Adipocyte (in vitro differentiated cells): ENCODE data around the gene SCG3.

Source experiments
- DNase-seq: peaks from one replicate; pipeline ENCODE4 v3.0.0-alpha.2; 2015; ENCODE audit warnings: low read depth
- H3K27me3 ChIP-seq: replicated peaks from 2 replicates; pipeline ENCODE4 v1.7.0; 2013; ENCODE audit warnings: mild to moderate bottlenecking, low read length, moderate library complexity; ENCODE audit not compliant: control insufficient read depth, insufficient read depth
- H3K36me3 ChIP-seq: 2 replicates; pipeline ENCODE4 v1.7.0; 2013; ENCODE audit warnings: low read length, mild to moderate bottlenecking, moderate library complexity; ENCODE audit not compliant: control insufficient read depth, insufficient read depth, severe bottlenecking
- H3K4me1 ChIP-seq: 2 replicates; pipeline ENCODE4 v1.7.0; 2013; ENCODE audit warnings: mild to moderate bottlenecking, low read length, moderate library complexity; ENCODE audit not compliant: control insufficient read depth, insufficient read depth
- H3K4me3 ChIP-seq: 2 replicates; pipeline ENCODE4 v1.7.0; 2013; ENCODE audit warnings: mild to moderate bottlenecking, low read length, moderate library complexity
- H3K9ac ChIP-seq: 2 replicates; pipeline ENCODE4 v1.7.0; 2013; ENCODE audit warnings: mild to moderate bottlenecking, low read length, moderate library complexity
- H3K9me3 ChIP-seq: 2 replicates; pipeline ENCODE4 v1.7.0; 2013; ENCODE audit warnings: mild to moderate bottlenecking, low read length, moderate library complexity; ENCODE audit not compliant: control insufficient read depth

SCG3 gene

DNA sequence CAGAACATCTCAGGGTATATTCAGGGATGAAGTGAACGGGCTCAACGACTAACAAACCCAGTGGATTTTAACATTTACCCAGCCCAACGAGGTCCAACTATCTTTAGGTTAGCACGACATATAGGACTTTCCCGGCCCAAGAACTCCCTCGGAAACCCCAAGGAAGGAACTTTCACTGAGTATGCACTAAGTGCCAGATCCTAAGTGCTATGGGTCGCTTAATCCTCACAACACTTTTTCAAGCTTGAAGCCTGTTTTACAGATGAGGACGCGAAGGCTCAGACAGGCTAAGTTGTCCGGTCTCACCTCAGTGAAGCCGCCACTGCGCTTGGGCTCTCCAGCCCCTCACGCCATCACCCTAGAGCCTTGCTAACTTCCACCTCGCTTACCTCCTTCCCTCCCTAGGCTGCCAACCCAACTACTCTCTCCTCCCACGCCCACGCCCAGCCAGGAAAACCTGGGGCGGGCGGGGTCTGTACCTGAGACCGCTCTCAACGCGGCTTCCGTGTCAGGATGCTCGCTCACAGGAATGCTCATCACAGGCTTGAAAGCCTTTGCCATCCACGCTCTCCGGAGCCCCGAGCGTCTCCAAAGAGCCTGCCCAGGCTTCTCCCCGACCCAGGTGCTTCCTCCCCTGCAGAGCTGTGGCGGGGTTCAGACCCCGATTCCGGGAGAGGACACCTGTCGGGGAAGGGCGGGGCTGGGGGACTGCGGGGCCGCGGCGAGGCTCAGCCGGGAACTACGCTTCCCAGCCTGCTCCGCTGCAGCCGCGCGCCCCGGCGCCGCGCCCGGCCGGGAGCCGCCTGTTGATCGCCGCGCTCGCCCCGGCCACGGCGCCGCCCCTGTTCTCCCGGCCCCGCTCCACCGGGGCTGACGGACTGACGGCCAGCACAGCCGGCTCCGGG, 69.7 kb downstream of the SCG3 start, which contains the start of gene TMOD2:
TMOD2 (plus strand) TSS at position 806 of the 905 bp plus-strand sequence. CDS start 14,845 bp downstream, outside the sequence.
- peak within 1 kb of the TSS; percentile 74 for H3K9ac ChIP-seq
- no peaks in the 10 kb centered on the region for H3K9me3 ChIP-seq
- H3K4me1 ChIP-seq, result peaks cover 7% of the 10 kb centered on the region
- no peaks in the 10 kb centered on the region for H3K36me3 ChIP-seq
- peak; percentile 75 for DNase-seq
- peak within 1 kb of the TSS; percentile 86 for H3K4me3 ChIP-seq
- peaks cover 26% of the 10 kb centered on the region for H3K27me3 ChIP-seq

DNA sequence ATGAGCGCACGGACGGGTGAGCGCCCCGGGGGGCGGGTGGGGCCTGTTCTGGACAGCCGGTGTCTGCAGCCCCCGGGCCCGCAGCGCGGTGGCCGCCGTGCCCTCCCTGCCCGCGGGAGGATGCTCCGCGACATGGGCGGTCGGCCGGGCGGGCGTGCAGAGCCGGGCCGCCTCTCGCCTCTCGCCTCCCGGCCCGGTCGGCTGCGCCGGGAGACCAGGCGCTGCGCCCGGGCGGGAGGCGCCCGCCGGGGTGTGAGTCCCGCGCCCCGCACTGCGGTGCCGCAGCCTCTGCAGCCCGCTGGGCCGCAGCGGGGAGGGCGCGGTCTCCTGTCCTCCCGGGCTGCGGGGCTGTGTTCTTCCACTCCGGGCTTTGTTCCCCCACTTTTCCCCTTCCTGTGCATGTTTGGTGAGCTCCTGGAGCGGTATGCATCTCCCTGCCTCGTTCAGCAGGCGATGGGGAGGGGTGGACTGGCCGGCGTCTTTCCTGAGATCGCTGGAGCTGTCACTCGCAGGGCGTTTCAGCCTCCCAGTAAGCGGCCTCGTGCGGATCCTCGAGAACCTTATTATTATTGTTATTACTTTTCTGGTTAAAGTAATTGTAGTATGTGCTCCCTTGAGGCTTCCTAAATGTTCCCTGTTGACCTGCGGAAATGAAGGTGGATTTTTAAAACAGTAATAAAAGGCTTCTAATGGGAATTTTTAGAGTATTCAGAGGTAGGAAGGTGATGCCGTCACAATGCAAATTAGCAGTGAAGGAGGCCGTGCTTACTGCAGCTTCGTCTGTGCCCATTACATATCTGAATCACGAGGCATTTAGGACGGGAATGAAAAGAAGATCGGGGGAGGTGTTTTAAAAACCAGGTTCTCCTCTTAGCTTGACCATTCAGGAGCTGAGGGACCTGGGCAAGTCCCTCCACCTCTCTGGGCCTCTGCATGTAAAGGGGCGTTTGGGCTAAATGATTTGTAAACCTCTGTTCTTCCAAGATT, 70.7 kb downstream of the SCG3 start:
- Histone ChIP-seq H3K9me3 (no peaks in the 10 kb centered on the region), H3K36me3 (no peaks in the 10 kb centered on the region), H3K4me3 (peak overlapping the region; percentile 86), H3K27me3 (peaks cover 26% of the 10 kb centered on the region), H3K9ac (peak overlapping the region; percentile 74), H3K4me1 (peaks cover 7% of the 10 kb centered on the region)
- peak; percentile 58 for DNase-seq

DNA sequence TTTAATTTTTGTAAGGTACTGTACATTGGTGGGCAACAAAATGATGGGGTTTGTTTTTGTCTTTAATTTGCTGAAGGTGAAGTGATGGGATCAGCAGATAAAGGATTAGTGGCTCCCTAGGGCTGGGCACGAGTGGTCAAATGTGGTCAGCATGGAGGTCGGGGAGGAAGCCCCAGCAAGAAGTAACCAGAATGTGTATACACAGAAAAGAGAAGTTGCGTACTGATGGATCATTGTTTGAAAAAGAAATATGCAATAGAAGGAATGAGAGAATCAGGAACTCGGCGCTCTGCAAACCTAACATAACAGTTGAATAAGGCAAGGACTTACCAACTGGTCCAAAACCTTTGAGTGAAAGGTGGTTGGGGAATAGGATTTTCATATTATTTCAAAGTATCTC, 71.6 kb downstream of the SCG3 start:
- Histone ChIP-seq H3K4me3 (no peak overlapping the region), H3K27me3 (peaks cover 26% of the 10 kb centered on the region), H3K4me1 (peaks cover 7% of the 10 kb centered on the region), H3K9me3 (no peaks in the 10 kb centered on the region), H3K36me3 (no peaks in the 10 kb centered on the region), H3K9ac (no peak overlapping the region)
- DNase-seq, result no peak

DNA sequence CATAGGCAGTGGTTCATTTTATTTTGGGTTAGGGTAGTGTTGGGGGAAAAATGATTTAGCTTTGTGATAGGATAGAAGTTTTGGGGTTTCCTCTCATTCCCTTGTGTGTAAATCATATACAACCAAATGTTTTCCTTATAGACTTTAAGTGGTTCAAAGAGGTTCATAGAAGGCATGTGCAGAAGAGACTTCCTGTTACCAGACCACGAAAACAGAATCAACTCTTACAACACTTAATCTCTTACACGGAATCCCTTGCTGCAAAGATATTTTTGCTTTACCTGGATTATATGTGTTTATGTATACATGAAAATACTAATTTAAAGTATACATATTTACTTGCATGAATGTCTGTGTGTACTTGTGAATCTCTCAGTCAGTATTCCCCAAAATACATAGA, 73.0 kb downstream of the SCG3 start:
- Histone ChIP-seq H3K9me3 (no peaks in the 10 kb centered on the region), H3K36me3 (no peaks in the 10 kb centered on the region), H3K9ac (no peak overlapping the region), H3K4me1 (peaks cover 18% of the 10 kb centered on the region), H3K4me3 (no peak overlapping the region), H3K27me3 (peaks cover 18% of the 10 kb centered on the region)
- no peak for DNase-seq

DNA sequence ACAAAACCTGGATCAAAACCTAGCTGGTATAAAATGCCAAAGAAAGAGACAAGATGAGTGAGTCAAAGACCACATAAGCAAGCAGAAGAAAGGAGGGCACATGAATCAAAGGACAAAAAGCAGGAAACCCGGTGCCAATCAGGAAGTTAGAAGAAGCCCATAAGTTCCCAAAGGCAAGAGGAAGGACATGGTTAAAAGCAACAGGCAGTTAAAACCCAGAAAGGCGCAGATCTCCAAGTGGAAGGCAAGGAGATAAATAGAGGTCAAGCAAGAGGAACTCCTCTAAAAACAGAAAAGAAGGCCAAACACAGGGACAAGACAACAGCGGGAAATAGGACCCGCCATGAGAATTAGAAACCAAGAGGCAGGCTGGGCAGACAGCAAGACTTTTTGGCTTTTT, 74.5 kb downstream of the SCG3 start:
- Histone ChIP-seq H3K36me3 (no peaks in the 10 kb centered on the region), H3K4me3 (no peak overlapping the region), H3K9me3 (no peaks in the 10 kb centered on the region), H3K4me1 (peaks cover 24% of the 10 kb centered on the region), H3K9ac (no peak overlapping the region), H3K27me3 (peaks cover 3% of the 10 kb centered on the region)
- no peak for DNase-seq

DNA sequence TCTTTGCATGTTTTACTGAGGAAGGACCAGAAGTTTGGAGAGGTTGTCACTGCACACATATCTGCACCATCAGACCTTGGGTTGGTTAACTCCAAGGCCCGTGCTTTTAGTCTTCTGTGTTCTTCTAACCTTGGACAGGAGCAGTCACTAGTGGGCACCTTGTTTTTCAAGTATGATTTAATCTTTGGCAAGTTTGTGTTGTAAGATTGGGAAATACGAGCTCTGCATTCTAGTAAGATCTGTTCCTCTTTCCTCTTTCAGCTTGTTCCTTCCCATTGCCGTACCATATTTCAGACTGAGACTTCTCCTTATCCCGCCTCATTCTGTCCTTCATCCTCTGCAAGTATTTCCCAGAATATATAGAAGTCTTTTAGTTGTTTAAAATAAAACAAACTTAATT, 75.2 kb downstream of the SCG3 start:
- Histone ChIP-seq H3K27me3 (no peaks in the 10 kb centered on the region), H3K4me3 (no peak overlapping the region), H3K36me3 (no peaks in the 10 kb centered on the region), H3K9me3 (no peaks in the 10 kb centered on the region), H3K4me1 (peaks cover 21% of the 10 kb centered on the region), H3K9ac (no peak overlapping the region)
- no peak for DNase-seq

DNA sequence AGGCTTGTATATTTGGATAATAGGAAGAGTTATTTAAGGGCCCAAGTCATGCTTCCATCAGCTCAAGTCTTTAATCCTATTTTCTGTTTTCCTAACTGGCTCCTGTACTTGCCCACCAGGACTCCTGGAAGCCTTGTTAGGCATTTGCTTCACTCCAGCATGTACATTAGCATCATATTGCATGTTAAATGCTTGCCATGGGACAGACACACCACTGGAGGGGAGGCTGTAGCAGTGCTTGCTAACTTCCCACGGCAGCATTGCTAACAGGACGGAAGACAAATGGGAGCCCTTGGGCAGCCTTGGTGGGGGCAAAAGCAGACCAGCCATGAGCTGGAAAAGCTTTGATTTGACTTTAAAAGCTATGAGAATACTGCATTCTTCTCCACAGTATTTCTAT, 76.1 kb downstream of the SCG3 start:
- H3K9ac ChIP-seq, result no peak overlapping the region
- no peaks in the 10 kb centered on the region for H3K36me3 ChIP-seq
- no peak overlapping the region for H3K4me3 ChIP-seq
- H3K9me3 ChIP-seq, result no peaks in the 10 kb centered on the region
- no peaks in the 10 kb centered on the region for H3K27me3 ChIP-seq
- peaks cover 17% of the 10 kb centered on the region for H3K4me1 ChIP-seq
- no peak for DNase-seq

DNA sequence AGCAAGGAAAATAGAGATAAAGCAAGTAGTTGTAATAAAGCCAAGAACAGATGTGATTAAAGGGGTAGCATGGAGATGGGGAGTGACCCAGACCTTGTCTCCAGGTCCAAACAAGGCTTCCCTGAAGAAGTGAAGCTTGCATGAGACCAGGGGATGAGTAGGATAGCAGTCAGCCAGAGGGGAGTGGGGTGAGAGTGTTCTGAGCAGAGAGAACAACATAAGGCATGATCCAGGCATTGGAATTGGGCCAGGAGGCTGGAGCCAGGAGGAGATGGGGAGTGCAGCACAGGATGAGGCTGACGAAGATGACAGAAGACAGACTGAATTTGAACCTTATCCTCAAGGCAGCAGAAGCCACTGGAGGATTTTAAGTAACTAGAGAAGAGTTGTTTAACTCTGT, 77.3 kb downstream of the SCG3 start:
- DNase-seq, result peak; percentile 65
- H3K4me3 ChIP-seq, result no peak overlapping the region
- no peak overlapping the region for H3K9ac ChIP-seq
- H3K27me3 ChIP-seq, result no peaks in the 10 kb centered on the region
- H3K36me3 ChIP-seq, result no peaks in the 10 kb centered on the region
- H3K9me3 ChIP-seq, result no peaks in the 10 kb centered on the region
- peaks cover 17% of the 10 kb centered on the region for H3K4me1 ChIP-seq

DNA sequence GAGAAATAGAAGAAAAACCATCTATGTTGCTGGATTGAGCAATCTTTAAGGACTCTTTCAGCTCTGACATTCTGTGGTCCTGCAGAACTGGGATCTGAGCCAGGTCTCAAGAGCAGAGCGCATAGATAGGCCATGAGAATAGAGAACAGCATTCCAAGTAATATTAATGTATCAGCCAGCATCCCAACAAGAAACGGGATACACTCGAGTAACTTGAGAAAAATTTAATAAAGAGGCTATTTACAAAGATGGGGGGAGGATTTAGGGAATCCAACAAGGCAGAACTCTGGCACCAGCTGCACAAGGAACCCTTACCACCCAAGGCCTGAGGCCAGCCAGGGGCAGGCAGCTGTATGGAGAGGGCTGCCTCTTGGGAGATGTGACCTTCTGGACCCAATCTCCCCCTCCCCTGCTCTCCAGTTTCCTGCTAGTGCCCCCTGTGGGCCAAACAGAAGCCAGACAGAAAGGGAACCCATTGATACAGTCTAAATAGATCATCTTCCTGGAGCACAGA, 78.3 kb downstream of the SCG3 start:
- peaks cover 17% of the 10 kb centered on the region for H3K4me1 ChIP-seq
- H3K27me3 ChIP-seq, result no peaks in the 10 kb centered on the region
- H3K36me3 ChIP-seq, result no peaks in the 10 kb centered on the region
- H3K9me3 ChIP-seq, result no peaks in the 10 kb centered on the region
- DNase-seq, result peak; percentile 95
- H3K4me3 ChIP-seq, result no peak overlapping the region
- no peak overlapping the region for H3K9ac ChIP-seq

DNA sequence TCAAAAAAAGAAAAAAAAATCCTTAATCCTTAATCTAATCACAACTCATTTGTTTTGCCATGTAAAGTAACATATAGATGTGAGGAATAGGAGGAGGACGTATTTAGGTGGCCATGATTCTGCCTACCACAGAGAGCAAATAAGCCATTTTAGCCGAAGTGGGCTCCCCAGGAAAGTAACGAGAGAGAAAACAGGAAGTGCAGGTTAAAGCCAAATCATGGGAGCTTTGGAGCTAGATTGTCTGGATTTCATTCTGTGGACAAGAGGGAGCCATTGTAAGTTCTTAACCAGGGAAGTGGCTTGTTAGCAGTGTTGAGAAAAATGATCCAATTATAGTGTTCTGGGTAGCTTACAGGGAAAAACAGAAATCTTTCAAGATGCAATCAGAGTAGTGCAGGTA, 79.5 kb downstream of the SCG3 start:
- no peak overlapping the region for H3K9ac ChIP-seq
- H3K27me3 ChIP-seq, result no peaks in the 10 kb centered on the region
- peaks cover 17% of the 10 kb centered on the region for H3K4me1 ChIP-seq
- no peak overlapping the region for H3K4me3 ChIP-seq
- H3K9me3 ChIP-seq, result no peaks in the 10 kb centered on the region
- no peak for DNase-seq
- no peaks in the 10 kb centered on the region for H3K36me3 ChIP-seq

DNA sequence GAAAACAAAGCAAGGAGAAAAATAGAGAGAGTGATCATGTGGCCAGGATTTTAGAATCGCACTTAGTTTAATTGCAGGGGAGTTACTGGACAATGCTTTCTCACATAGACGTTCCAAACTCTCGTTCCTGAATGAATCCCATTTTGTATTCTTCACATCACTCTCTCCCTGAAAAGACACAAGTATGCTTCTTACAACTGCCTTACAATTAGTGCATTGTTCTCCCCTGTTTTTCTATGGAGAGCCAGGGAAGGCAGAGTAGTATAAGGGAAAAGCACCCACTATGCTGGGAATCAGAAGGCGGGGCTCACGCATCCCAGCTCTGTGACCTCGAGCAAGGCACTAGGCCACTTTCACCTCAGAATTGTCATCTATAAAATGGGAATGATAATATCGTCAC, 84.4 kb downstream of the SCG3 start:
- no peaks in the 10 kb centered on the region for H3K4me1 ChIP-seq
- DNase-seq, result no peak
- H3K9ac ChIP-seq, result no peak overlapping the region
- H3K4me3 ChIP-seq, result no peak overlapping the region
- no peaks in the 10 kb centered on the region for H3K9me3 ChIP-seq
- H3K36me3 ChIP-seq, result no peaks in the 10 kb centered on the region
- H3K27me3 ChIP-seq, result no peaks in the 10 kb centered on the region
